Esophagus muscularis mucosa (tissue), 3 donors: ENCODE measurements around the gene ZNF483.

Source experiments
- CTCF ChIP-seq, 3 experiments: fragments of 200-600 bp in 2 of 3; fragments of 450-650 bp in 1 of 3; sonication (generic) in 2 of 3; IDR thresholded peaks; one replicate each; pipeline ENCODE4 v1.5.1; 2017 to 2019; ENCODE audit warnings: antibody characterized with exemption in 3 of 3, mild to moderate bottlenecking in 2 of 3, moderate library complexity in 1 of 3
- POLR2AphosphoS5 ChIP-seq, 2 donors: sonication (generic); formaldehyde crosslinking; IDR thresholded peaks; one replicate each; pipeline ENCODE4 v1.6.1; 2017; ENCODE audit warnings: antibody characterized with exemption in 2 of 2

GRCh38 chr9:111588846-111589245 lies 63.9 kb downstream of the ZNF483 start:
- TF ChIP-seq CTCF (IDR thresholded peaks at IDR 0.05) (no peak), POLR2AphosphoS5 (IDR thresholded peaks at IDR 0.05) (no peak)
